OCI-LY3 (cell line): ENCODE results near the gene PELI2.

Experiments used
- CTCF ChIP-seq: fragments of 200-600, 300-600 bp; sonication (generic); IDR thresholded peaks from 2 replicates; pipeline ENCODE4 v1.5.1; 2014; ENCODE audit warnings: antibody characterized with exemption, low read length, low read depth
- EZH2phosphoT487 ChIP-seq: fragments of 200-600 bp; shearing (Covaris generic); IDR thresholded peaks from 2 replicates; pipeline ENCODE4 v1.6.1; 2018; ENCODE audit warnings: antibody characterized with exemption, mixed run types, low read depth

GRCh38 chr14:56115976-56116893 lies 2.0 kb upstream of the PELI2 start:
- no peak for TF ChIP-seq CTCF
- no peak for TF ChIP-seq EZH2phosphoT487
